Activated CD4-positive, alpha-beta T cell treated with anti-CD3 and anti-CD28 coated beads, Interleukin-10, Interleukin-2, amounts not matched to agents 100 ng/mL and 50 ng/mL, durations not matched to agents 16 hours and 8 hours (primary cell): Measurements from ENCODE around the gene KMT5C.
"Not testable (repeated sequence)": the region's sequence is repeated elsewhere in the genome, so short reads cannot be mapped to it uniquely, and the experiment has no call there.

ENCODE experiments used
- DNase-seq: peaks from one replicate; pipeline ENCODE4 v3.0.0-alpha.2; 2020

The KMT5C gene

GRCh38 chr19:55319785-55320184 is 19.9 kb upstream of the KMT5C start:
- DNase-seq: no peak

- DNase-seq: no peak
Observed at GRCh38 chr19:55320844-55321419, 18.7 kb upstream of the KMT5C start.

- no peak for DNase-seq
Observed at GRCh38 chr19:55321466-55322137, 18.1 kb upstream of the KMT5C start.

GRCh38 chr19:55322204-55322885 is 17.3 kb upstream of the KMT5C start:
- DNase-seq: no peak

- no peak for DNase-seq
Observed at GRCh38 chr19:55324662-55325061, 15.0 kb upstream of the KMT5C start.

GRCh38 chr19:55325172-55325571 is 14.5 kb upstream of the KMT5C start, which contains the start of gene TMEM150B:
Gene TMEM150B, minus strand, starts transcription at chr19:55325341. Its CDS starts 4,305 bp downstream, at chr19:55321036.
- DNase-seq: peak; percentile 22

- DNase-seq: not testable (repeated sequence)
Observed at GRCh38 chr19:55328774-55329318, 10.8 kb upstream of the KMT5C start.

GRCh38 chr19:55329791-55330190 is 9.9 kb upstream of the KMT5C start:
- not testable (repeated sequence) for DNase-seq

- no peak for DNase-seq
Observed at GRCh38 chr19:55333870-55334269, 5.8 kb upstream of the KMT5C start.

- DNase-seq: no peak
Observed at GRCh38 chr19:55336101-55336500, 3.6 kb upstream of the KMT5C start.

- no peak for DNase-seq
Observed at GRCh38 chr19:55339889-55340783, 460 bp downstream of the KMT5C start.

- DNase-seq: peak; percentile 26
Observed at GRCh38 chr19:55340784-55341147, 1.1 kb downstream of the KMT5C start.

GRCh38 chr19:55341171-55341588 is 1.5 kb downstream of the KMT5C start:
- peak; percentile 70 for DNase-seq

- no peak for DNase-seq
Observed at GRCh38 chr19:55341595-55342531, 2.2 kb downstream of the KMT5C start.

- no peak for DNase-seq
Observed at GRCh38 chr19:55344444-55344843, 4.8 kb downstream of the KMT5C start.

GRCh38 chr19:55345101-55345817 is 5.6 kb downstream of the KMT5C start:
- no peak for DNase-seq

- DNase-seq: no peak
Observed at GRCh38 chr19:55345818-55346724, 6.4 kb downstream of the KMT5C start.

GRCh38 chr19:55346725-55347441 is 7.2 kb downstream of the KMT5C start:
- DNase-seq: no peak

GRCh38 chr19:55347442-55348009 is 7.8 kb downstream of the KMT5C start:
- no peak for DNase-seq
